H4 (cell line): ENCODE data around the gene AGAP3. TPM values are rescaled to one million over a fixed set of nuclear protein-coding genes. Genes with fewer than 3 reads are reported as not detected.

Experiments used
- DNase-seq: peaks from one replicate; pipeline ENCODE4 v3.0.0-alpha.2; 2015; ENCODE audit warnings: low spot score
- total RNA-seq: library from RNA; depleted of rRNA; stranded (reverse); fragments of >200 nt; shearing (Covaris generic); gene quantifications from 2 replicates; pipeline ENCODE4 v1.2.3, GENCODE V29; 2014

The AGAP3 gene
- total RNA-seq, 1 experiment from 2014 or later = 26.1 TPM

GRCh38 chr7:151110236-151110940 lies 24.1 kb downstream of the AGAP3 start:
- DNase-seq = no peak

DNA sequence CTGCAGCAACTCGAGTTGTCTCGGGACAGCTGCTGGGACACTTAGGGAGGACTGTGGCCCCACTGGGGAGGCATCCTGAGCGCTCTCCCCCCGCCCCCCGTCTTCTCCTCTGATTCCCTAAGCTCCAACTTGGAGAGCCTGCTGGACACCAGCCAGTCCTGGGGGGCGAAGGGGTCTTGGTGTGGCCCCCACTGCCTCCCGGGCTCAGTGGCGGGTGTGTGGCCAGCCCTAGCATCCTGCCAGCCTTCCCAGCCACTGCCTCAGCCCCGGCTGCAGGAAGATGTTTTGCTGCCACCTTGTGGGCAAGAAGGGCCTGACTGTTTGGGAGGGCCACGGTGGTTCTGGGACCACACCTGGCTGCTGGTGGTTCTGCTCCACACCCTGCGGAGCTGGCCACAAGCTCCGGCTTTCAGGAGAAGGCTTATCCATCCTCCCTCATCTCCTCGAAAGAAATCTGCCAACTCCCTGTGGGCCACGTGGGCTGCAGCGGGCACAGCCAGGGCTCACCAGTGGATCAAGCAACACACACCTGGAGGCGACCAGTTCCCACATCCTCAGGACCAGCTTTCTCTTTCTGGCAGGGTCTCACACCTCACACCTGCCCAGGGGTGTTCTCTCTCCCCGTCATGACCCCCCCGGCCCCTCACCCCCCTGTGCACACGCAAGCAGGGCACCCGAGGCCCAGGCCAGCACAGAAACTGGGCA lies 24.8 kb downstream of the AGAP3 start:
- peak; percentile 69 for DNase-seq

DNA sequence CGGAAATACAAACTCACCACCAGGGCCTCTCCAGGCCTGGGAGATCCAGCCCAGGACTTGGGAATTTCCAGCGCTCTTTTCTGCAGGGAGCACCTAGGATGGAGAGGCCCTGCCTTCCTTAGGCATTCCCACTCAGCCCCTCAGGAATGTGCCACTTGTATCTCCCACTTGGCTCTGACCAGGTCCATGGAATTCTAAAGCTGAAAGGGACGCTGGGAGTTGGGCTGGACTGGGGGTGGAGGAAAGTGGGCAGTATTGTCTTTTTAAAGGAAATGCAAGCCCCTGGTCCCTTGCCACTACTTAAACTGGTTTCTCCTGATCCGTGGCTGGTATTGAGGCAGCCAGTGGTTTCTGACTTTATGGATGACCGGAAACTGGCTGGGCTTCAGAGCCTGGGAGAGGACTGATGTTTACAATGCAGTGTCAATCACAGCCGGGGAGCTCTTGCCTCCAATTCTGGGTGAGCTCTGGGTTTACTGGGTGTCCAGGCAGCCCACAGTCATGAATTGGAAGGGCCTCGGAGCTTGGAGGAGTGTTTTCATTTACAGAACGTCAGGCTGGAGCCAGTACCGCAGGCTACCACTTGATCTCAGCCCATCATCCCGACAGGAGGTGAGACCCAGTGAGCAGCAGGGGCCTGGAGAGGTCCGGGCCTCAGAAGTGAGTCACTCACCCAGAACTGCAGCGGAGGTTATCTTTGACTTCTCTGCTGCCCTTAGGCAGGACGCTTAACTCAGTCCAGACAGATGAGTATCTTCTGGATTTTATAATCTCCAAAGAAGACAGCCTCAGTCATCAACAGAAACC lies 27.3 kb downstream of the AGAP3 start:
- peak; percentile 48 for DNase-seq

DNA sequence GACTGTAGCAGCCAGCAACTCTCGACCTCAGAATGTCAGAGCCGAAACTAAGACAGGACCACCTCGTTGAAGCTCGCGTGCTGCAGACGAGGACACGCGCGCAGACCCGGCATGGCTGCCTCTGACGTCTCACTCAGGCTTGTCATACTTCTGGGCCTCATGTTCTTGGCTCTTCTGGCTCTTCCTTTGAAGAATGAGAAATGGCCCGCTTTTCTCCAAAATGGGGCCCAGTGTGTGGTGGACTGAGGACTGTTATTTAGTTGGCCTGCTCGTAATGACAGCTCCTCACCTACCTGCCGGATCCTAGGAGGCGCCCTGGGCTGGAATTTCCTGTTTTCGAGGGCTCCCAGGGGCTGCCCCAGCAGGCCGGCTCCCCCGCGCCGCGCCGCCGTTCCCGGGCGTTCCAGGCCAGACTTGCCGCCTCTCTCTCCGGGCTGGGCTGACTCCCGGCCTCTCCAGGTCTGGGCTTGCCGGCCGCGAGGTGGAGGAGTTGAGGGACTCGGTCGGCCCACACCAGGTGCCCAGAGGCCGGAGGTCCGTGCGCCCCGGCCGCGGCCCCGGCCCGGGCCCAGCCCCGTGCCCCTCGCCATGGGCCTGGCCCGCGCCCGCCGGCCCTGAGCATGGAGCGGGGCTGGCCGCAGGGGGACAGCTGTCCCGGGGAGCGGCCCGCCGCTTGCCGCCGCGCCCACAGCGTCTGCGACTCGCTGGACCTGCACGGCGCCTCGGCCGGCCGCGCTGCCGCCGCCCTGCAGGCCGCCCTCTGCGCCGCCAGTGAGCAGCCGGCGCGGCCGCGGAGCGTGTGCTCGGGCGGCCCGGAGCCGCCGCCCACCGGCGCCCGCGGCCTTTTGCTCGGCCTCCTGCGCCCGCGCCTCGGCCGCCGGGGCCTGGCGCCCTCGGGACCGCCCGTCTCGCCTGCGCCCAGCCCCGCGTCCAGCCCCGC lies 28.1 kb downstream of the AGAP3 start:
- DNase-seq = no peak

DNA sequence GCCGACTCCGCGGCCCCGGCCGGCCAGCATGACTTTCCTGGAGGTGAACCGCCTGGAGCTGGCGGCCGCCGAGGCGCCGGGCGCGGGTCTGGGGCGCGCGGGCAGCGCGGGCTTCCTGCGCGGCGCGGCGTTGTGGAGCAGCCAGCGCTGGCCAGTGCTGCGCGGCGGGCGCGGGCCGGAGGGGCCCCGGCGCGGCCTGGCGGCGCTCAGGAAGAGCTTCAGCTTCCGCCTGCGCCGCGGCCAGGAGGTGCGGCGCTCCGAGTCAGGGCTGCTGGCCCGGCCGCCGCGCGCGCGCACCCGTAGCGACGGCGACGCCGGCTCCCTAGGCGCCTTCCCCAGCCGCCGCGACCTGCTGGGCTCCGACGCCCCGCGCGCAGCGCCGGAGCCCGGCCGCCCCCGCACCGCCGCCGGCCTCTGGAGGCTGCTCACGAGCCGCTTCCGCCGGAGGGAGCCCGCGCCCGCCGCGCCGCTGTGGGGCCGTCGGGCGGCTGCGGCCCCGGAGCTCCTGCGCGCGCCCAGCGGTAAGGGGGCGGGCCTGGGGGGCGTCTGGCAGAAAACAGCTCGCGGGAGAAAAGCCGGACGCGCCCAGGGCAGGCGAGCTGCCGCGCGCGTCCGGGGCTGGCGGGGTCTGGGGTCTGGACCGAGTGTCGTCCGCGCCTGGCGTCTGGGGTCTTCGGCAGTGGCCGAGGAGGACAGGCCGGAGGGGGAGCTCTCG lies 29.0 kb downstream of the AGAP3 start:
- DNase-seq = no peak

DNA sequence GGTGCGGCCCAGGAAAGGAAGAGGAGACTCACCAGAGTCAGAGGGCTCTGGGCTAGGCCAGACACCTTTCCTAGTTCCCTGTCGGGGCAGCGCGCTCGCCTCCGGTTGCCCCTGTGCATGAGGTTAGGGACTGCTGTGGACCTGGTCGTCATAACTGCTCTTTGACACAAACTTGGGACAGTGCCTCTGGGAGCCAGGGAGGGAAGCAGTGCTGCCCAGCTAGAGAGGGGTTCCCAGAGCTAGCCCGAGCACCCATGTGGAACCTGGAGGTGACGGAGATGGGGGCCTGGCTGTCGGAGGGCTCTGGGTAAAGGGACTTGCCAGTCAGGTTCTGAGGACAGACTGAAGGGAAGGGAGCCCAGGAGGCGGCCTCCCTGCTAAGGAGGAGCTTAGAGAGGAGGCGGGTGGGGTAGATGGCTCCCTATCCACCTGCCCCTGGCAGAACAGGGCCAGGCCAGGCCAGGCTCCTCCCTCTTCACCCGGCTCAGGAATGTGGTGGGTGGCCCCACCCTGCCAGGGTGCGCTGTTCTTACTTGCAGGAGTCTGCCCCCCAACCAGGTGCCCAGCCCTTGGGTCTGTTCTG lies 29.7 kb downstream of the AGAP3 start:
- DNase-seq = no peak

GRCh38 chr7:151116603-151117440 lies 30.5 kb downstream of the AGAP3 start:
- DNase-seq = no peak

DNA sequence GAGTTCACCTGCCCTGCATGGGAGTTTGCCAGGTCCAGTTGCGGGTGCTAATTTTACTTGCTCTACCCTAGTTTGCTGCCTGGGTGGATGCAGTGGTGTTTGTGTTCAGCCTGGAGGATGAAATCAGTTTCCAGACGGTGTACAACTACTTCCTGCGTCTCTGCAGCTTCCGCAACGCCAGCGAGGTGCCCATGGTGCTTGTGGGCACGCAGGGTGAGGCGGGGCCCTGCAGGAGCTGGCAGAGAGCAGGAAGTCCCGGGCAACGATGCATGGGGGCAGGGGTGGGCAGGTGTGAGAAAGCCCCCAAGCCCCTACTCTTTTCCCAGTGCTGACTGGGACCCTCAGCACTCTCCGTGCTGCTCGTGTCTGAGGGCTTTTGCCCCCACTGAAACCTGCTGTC lies 31.3 kb downstream of the AGAP3 start:
- DNase-seq = no peak

DNA sequence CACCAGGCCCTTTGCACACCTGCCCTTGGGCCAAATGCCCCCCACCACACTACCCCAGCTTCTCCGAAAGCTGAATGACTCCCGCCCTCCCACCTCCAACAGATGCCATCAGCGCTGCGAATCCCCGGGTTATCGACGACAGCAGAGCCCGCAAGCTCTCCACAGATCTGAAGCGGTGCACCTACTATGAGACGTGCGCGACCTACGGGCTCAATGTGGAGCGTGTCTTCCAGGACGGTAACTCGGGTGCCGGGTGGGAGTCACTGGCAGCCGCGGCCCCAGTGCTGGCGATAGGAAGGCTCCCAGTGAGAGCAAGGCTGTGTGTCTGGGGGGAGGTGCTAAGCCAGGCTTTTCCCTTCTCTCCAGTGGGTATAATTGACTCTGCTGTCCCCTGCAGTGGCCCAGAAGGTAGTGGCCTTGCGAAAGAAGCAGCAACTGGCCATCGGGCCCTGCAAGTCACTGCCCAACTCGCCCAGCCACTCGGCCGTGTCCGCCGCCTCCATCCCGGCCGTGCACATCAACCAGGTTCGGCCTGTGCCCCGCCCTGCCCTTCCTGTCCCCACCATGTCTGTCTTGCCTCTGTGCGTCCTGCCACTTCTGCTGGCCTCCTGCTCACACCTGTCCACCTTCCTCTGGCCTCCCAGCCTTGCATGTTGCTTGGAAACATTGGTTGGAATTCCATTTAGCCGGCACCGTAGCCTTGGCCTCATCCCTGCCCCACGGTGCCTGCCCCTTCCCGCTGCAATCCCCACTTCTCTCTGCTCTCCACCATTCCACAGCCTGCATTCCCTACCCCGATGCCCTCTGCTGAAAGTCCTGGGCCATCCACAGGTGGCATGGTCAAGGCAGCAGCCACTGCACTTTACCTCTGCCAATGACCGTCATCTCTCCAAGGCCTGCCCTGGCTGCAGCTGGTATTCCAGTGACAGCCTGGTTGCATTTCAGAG lies 32.1 kb downstream of the AGAP3 start:
- DNase-seq = no peak

GRCh38 chr7:151119055-151119415 lies 32.8 kb downstream of the AGAP3 start:
- no peak for DNase-seq

DNA sequence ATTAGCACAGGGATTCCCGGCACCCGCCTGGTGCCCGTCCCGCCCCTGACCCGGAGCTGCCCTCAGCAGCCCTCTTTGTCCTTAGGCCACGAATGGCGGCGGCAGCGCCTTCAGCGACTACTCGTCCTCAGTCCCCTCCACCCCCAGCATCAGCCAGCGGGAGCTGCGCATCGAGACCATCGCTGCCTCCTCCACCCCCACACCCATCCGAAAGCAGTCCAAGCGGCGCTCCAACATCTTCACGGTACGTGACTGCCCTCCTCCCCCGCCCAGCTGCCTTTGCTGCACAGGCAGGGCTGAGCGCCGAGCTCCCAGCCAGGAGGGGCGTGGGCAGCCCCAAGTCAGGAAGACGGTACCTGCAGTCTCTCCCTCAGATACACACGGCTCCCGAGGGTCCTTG lies 33.6 kb downstream of the AGAP3 start:
- DNase-seq = no peak

GRCh38 chr7:151120896-151121295 lies 34.6 kb downstream of the AGAP3 start:
- no peak for DNase-seq

- DNase-seq = no peak
Measured at GRCh38 chr7:151121380-151122170, 35.3 kb downstream of the AGAP3 start.

DNA sequence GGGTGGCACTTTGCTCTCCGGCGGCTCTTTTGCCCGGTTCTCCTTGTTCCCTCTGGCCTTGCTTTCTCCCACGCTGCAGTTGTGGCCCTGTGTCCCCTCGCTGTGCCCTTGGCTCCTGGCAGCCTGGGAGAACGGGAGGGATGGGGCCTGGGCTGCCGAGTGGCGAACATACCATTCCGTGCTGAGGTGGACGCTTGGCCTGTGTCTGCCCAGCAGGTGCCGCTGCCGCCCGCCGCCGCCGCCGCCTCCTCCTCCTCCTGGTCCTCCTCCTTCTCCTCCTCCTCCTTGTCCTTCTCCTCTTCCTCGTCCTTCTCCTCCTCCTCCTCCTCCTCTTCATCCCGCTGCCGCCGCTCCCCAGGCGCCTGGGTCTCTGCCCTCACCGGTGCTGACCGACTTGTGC lies 36.0 kb downstream of the AGAP3 start:
- DNase-seq = no peak

DNA sequence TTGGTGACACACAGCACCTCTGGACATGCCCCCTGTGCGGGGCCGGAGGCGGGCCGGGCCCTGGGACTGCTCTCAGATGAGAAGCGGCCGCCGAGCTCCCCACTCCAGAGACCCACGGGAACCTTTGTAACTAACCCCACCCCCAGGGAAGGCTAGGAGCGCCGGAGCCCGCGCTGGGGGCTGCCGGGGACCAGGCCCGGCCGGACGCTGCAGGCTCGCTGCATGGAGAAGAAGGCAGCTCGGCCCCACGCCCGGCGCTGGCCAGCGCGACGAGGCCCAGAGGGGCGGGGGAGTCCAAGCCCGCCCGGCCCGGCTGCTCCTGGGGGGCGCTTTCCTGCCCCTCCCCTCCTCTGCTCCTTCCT lies 36.5 kb downstream of the AGAP3 start:
- no peak for DNase-seq

- no peak for DNase-seq
Measured at GRCh38 chr7:151123158-151123821, 37.0 kb downstream of the AGAP3 start.

- peak; percentile 80 for DNase-seq
Measured at GRCh38 chr7:151123822-151124464, 37.7 kb downstream of the AGAP3 start.
